ENCODE data around the gene ITPR2. TPM values are rescaled to one million over a fixed set of nuclear protein-coding genes. Genes with fewer than 3 reads are reported as not detected.
A peak's percentile ranks its signal among the peaks of the same experiment; 100 is the strongest.

The ITPR2 gene
- polyA plus RNA-seq, 2 of the 4 experiments (the other 2 are of a cell fraction), result 3.1 to 8.1 TPM

GRCh38 chr12:26769611-26770010 lies 63.4 kb downstream of the ITPR2 start:
- WGBS (ENCODE audit: missing lambda C conversion rate), result 22% methylated on average over 3 of the region's 3 CpGs
- H3K4me1 ChIP-seq, result peaks cover 19% of the 10 kb centered on the region
- ATAC-seq (no peak; a peak in 1 of 6 replicates), DNase-seq (ENCODE audit: low read depth in 1 of 2, low spot score in 1 of 2) (no peak), FAIRE-seq (no peak)
- ChIA-PET POLR2A (interaction anchor here (1.0 kb wide), 1 partner anchor 64 kb away, joined by 3 read pairs; the partner anchor contains the start of gene ITPR2), CTCF (interaction anchor here (0.6 to 1.0 kb wide), 3 partner anchors 8 to 1330 kb away, joined by 3 read pairs; no protein-coding TSS in a partner anchor)
- no peaks in the 10 kb centered on the region for H3K9me3 ChIP-seq
- no peak overlapping the region for H3K4me3 ChIP-seq
- peak overlapping the region; percentile 56 for H3K4me2 ChIP-seq
- no peak for TF ChIP-seq BHLHE40 (IDR thresholded peaks at IDR 0.05; ENCODE audit: low read depth, low read length)
- no peak for TF ChIP-seq TP53 (CRISPR knock-in tag; IDR thresholded peaks at IDR 0.05)
- TF ChIP-seq HES2 (IDR thresholded peaks at IDR 0.05), result no peak
- no peak for TF ChIP-seq USF2 (IDR thresholded peaks at IDR 0.05)
- TF ChIP-seq GATA3 (IDR thresholded peaks at IDR 0.05; ENCODE audit: borderline replicate concordance), result no peak
- no peak for TF ChIP-seq FOSB (CRISPR knock-in tag; IDR thresholded peaks at IDR 0.05)
- no peak for TF ChIP-seq CBX2 (IDR thresholded peaks at IDR 0.05; ENCODE audit: borderline replicate concordance, low read depth)
- TF ChIP-seq ZNF302 (CRISPR knock-in tag; IDR thresholded peaks at IDR 0.05), result no peak
- no peak for TF ChIP-seq E2F6 (IDR thresholded peaks at IDR 0.05; ENCODE audit: borderline replicate concordance, low read depth)
- TF ChIP-seq NR3C1 (IDR thresholded peaks at IDR 0.05), result no peak
- TF ChIP-seq RNF2 (IDR thresholded peaks at IDR 0.05; ENCODE audit: borderline replicate concordance, low read depth), result no peak
- no peak for TF ChIP-seq CBX8 (IDR thresholded peaks at IDR 0.05)
- TF ChIP-seq CTCF (IDR thresholded peaks at IDR 0.05), result no peak
- no peak for TF ChIP-seq HOXA7 (CRISPR knock-in tag; IDR thresholded peaks at IDR 0.05)
- no peak for TF ChIP-seq HOXB13 (CRISPR knock-in tag; IDR thresholded peaks at IDR 0.05; ENCODE audit: low read depth)
- no peak for TF ChIP-seq RARB (CRISPR knock-in tag; IDR thresholded peaks at IDR 0.05)
- TF ChIP-seq ZC3H11A (IDR thresholded peaks at IDR 0.05), result no peak
- no peak for TF ChIP-seq SMC3 (IDR thresholded peaks at IDR 0.05)
- no peak overlapping the region for H3K27ac ChIP-seq

GRCh38 chr12:26768611-26769603 lies 64.1 kb downstream of the ITPR2 start:
- no peak overlapping the region for H3K27ac ChIP-seq
- H3K4me2 ChIP-seq, result peak overlapping the region; percentile 56
- DNase-seq (ENCODE audit: low read depth in 1 of 2, low spot score in 1 of 2) (peak in 1 of 2 experiments; percentile 89), ATAC-seq (peak; percentile 85 to 87), FAIRE-seq (no peak)
- CTCF ChIA-PET, result interaction anchor here (0.6 to 1.0 kb wide), 5 partner anchors 9 to 1330 kb away, joined by 3 to 4 read pairs (median 3); no protein-coding TSS in a partner anchor
- no peaks in the 10 kb centered on the region for H3K9me3 ChIP-seq
- POLR2A ChIA-PET, result interaction anchor here (1.0 kb wide), 1 partner anchor 65 kb away, joined by 3 read pairs; the partner anchor contains the start of gene ITPR2
- 0% methylated on average over 1 of the region's 1 CpG for WGBS (ENCODE audit: missing lambda C conversion rate)
- H3K4me1 ChIP-seq, result peaks cover 19% of the 10 kb centered on the region
- H3K4me3 ChIP-seq, result no peak overlapping the region
- TF ChIP-seq RAD21 (conservative IDR thresholded peaks at IDR 0.05 in 1 of 2, IDR thresholded peaks at IDR 0.05 in 1 of 2) (no peak), ZNF302 (CRISPR knock-in tag; IDR thresholded peaks at IDR 0.05) (no peak), CEBPB (IDR thresholded peaks at IDR 0.05) (peak; percentile 69 to 80), HOXB13 (CRISPR knock-in tag; IDR thresholded peaks at IDR 0.05; ENCODE audit: low read depth) (0 out of 2 replicates have a peak, but pooled peaks have one; percentile 22), TP53 (CRISPR knock-in tag; IDR thresholded peaks at IDR 0.05) (no peak), NR3C1 (IDR thresholded peaks at IDR 0.05) (no peak), CHD4 (IDR thresholded peaks at IDR 0.05; ENCODE audit: borderline replicate concordance) (no peak), SREBF2 (IDR thresholded peaks at IDR 0.05) (no peak), HOXB5 (CRISPR knock-in tag; IDR thresholded peaks at IDR 0.05) (0 out of 2 replicates have a peak, but pooled peaks have one; percentile 51), RNF2 (IDR thresholded peaks at IDR 0.05; ENCODE audit: borderline replicate concordance, low read depth) (no peak), SMC3 (IDR thresholded peaks at IDR 0.05) (no peak), CBX8 (IDR thresholded peaks at IDR 0.05) (no peak), ZFP36 (IDR thresholded peaks at IDR 0.05; ENCODE audit: borderline replicate concordance, partially characterized antibody) (peak; percentile 91), FOSL2 (IDR thresholded peaks at IDR 0.05) (0 out of 2 replicates have a peak, but pooled peaks have one; percentile 50), FOSL2 (CRISPR knock-in tag; IDR thresholded peaks at IDR 0.05) (peak; percentile 77), GATA3 (IDR thresholded peaks at IDR 0.05; ENCODE audit: borderline replicate concordance) (peak; percentile 97), ZC3H11A (IDR thresholded peaks at IDR 0.05) (no peak), MAX (IDR thresholded peaks at IDR 0.05) (peak; percentile 44; the same call in 1 of the 2 replicates), EP300 (IDR thresholded peaks at IDR 0.05) (peak; percentile 62 to 68; a peak in 2 of 5 replicates), USF2 (IDR thresholded peaks at IDR 0.05) (no peak), MAFK (IDR thresholded peaks at IDR 0.05; ENCODE audit: partially characterized antibody) (no peak), NPAS2 (CRISPR knock-in tag; IDR thresholded peaks at IDR 0.05; ENCODE audit: borderline replicate concordance) (no peak), NFE2L2 (conservative IDR thresholded peaks at IDR 0.05; ENCODE audit: low read length) (peak; percentile 23; the same call in 1 of the 2 replicates)

Measured in A549 (cell line).